ENCODE data around the gene PABPN1L.

GRCh38 chr16:88900662-88901052 is 34.2 kb upstream of the PABPN1L start:
- TF ChIP-seq CTCF (IDR thresholded peaks at IDR 0.05) (no peak), ZFX (IDR thresholded peaks at IDR 0.05; ENCODE audit: borderline replicate concordance) (no peak)
